NCI-H1417 treated with DMSO at 0.1 percent for 48 hours (cell line): ENCODE results near the gene CLTB.

Experiments used
- DNase-seq: peaks from one replicate; lab custom pipeline; 2025; lab: John Stamatoyannopoulos, UW

CLTB gene

DNA sequence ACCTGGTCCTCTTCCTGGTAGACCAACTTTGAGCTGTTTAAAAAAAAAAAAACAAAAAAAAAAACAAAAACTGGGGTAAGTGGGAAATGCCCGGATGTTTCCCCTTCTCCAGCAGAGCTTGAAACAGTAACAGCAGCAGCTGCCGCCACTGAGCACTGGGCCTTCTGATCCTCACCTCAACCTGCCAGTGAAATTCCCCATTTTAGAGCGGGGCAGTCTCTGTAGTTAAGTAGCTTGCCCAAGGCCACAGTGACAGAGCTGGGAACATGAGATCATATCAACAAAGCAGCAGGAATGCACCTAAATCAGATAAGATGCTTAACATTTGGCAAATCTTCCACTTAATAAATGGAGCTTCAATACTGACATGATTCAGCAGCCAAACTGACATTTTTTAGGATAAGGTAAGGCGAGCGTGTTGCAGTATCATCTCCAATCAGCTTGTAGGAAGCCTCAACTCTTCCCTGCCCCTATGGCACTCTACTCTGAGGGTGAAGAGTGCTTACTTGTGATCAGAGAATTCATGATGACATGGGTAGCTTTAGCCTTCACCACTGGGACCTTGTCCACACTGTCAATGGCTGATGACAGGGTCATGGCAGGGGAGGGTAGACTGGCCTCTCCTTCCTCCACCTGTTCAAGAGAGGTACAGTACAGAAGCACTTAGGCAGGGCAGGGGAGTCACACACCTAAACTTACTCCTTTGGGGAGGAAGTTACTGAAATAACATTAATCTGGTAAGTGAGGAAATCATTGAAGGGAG lies 64.0 kb downstream of the CLTB start:
- DNase-seq, result no peak

DNA sequence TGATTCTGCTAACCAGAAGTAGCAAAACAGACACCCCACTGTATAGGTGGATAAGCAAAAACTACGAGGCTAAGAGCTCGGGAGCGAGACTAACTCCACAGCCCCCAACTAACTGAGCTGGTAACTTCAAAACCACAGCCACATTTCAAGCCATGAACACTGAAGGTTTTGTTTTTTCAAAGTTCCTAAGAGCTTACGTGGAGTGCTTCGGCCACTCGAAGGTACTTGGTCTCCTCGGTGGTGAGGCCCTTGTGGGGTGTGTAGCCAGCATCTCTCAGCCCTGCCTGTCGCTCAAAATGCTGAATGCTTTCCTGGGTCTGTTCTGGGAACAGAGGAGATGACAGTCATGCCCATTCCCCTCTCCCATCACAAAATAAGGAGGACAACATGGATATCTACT lies 65.9 kb downstream of the CLTB start:
- DNase-seq, result no peak

DNA sequence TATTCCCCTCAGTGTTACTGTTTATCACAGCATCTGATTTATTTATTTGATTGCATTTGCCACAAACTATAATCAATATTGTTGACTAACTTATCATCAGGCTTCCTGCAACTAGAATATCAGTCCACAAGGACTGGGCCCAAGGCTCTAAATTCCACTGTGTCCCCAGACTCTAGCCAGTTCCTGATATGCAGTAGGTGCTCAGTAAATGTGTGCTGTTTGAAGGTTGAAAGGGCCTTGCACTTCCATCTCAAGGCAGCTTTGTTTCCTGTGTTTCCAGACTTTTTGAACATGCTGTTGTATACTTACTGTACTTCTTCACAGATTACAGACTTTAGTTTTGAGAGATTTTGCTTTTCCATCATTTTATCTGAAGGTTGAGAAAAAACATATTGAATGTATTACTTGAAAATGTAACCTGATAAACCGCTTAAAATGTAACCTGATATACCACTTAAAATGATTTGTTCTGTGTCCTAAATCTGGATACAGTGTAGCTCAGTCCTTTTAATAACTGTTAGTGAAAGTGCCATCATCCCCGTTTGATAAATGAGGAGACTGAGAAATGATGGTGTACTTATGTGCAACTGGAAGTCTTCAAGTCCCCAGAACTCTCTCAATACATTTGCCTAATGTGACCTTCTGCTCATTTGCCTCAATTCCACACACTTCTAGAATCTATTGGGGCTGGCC lies 73.4 kb downstream of the CLTB start:
- DNase-seq, result no peak
